PC-9 (cell line): ENCODE measurements around the gene STAB2. TPM values are rescaled to one million over a fixed set of nuclear protein-coding genes. Genes with fewer than 3 reads are reported as not detected.

ENCODE experiments used
- BruUV-seq: library from RNA; stranded (reverse); fragments of 400-500 nt; replicated peaks from 2 replicates; lab custom pipeline; 2021; lab: Mats Ljungman, UMichigan
- CTCF ChIA-PET: fragments of 300-600 bp; sonication (Branson Sonifier 250); formaldehyde crosslinking; loops from one replicate; lab custom pipeline; 2022; ENCODE audit warnings: antibody characterized with exemption; lab: Charles Lee
- POLR2A ChIA-PET: fragments of 300-600 bp; sonication (Branson Sonifier 250); formaldehyde crosslinking; loops from one replicate; lab custom pipeline; 2022; ENCODE audit warnings: antibody characterized with exemption; ENCODE audit not compliant: unreplicated experiment; lab: Charles Lee
- DNase-seq, 2 experiments: peaks; one replicate each; pipeline versions ENCODE4 v3.0.0 to v3.0.0-alpha.2; 2015 to 2022; ENCODE audit warnings: mixed read lengths in 1 of 2
- H2AFZ ChIP-seq: fragments of 200-600 bp; sonication (generic); 2 replicates; pipeline ENCODE4 v1.8.1; 2017; ENCODE audit warnings: antibody characterized with exemption
- H3F3A ChIP-seq: fragments of 200-600 bp; sonication (generic); 2 replicates; pipeline ENCODE4 v1.8.1; 2017; ENCODE audit warnings: antibody characterized with exemption, mild to moderate bottlenecking, low read depth; ENCODE audit not compliant: insufficient read depth
- H3K27ac ChIP-seq: fragments of 200-600 bp; sonication (generic); 2 replicates; pipeline ENCODE4 v1.6.1; 2016; ENCODE audit warnings: mixed run types
- H3K27me3 ChIP-seq: fragments of 200-600 bp; sonication (generic); 2 replicates; pipeline ENCODE4 v1.6.1; 2016; ENCODE audit warnings: low read depth, mixed run types; ENCODE audit not compliant: insufficient read depth
- H3K36me3 ChIP-seq: fragments of 200-600 bp; sonication (generic); 2 replicates; pipeline ENCODE4 v1.6.1; 2016; ENCODE audit warnings: low read depth, mixed run types
- H3K4me1 ChIP-seq: fragments of 200-600 bp; sonication (generic); replicated peaks from 2 replicates; pipeline ENCODE4 v1.6.1; 2016; ENCODE audit warnings: mixed run types; ENCODE audit not compliant: insufficient read depth
- H3K4me2 ChIP-seq: fragments of 200-600 bp; sonication (generic); 2 replicates; pipeline ENCODE4 v1.6.1; 2017; ENCODE audit warnings: mixed run types
- H3K4me3 ChIP-seq: fragments of 200-600 bp; sonication (generic); 2 replicates; pipeline ENCODE4 v1.6.1; 2016; ENCODE audit warnings: mixed run types
- H3K79me2 ChIP-seq: fragments of 200-600 bp; sonication (generic); 2 replicates; pipeline ENCODE4 v1.6.1; 2017; ENCODE audit warnings: low read depth, mixed run types
- H3K9me2 ChIP-seq: fragments of 200-600 bp; sonication (generic); 2 replicates; pipeline ENCODE4 v1.8.1; 2017; ENCODE audit warnings: mild to moderate bottlenecking; ENCODE audit not compliant: insufficient read depth
- H3K9me3 ChIP-seq: fragments of 200-600 bp; sonication (generic); 2 replicates; pipeline ENCODE4 v1.8.1; 2016; ENCODE audit warnings: low read depth; ENCODE audit not compliant: insufficient read depth
- H4K20me1 ChIP-seq: fragments of 200-600 bp; sonication (generic); 2 replicates; pipeline ENCODE4 v1.8.1; 2017; ENCODE audit not compliant: insufficient read depth
- EZH2 ChIP-seq: fragments of 200-600 bp; sonication (generic); IDR thresholded peaks from 2 replicates; pipeline ENCODE4 v1.8.0; 2017; ENCODE audit warnings: antibody characterized with exemption, low read depth
- intact Hi-C: fragments of 100-400 bp; cut with micrococcal nuclease; formaldehyde crosslinking; loops from one replicate; pipeline ENCODE4 v1.10.0; 2022; ENCODE audit not compliant: unreplicated experiment
- total RNA-seq: library from RNA; stranded (reverse); gene quantifications from 2 replicates; pipeline ENCODE4 v1.2.3, GENCODE V29; 2021
- TF ChIP-seq, protein P1 (sequence below): fragments of 200-600 bp; sonication (generic); conservative IDR thresholded peaks from 2 replicates; pipeline ENCODE4 v1.6.1; 2017; ENCODE audit warnings: mixed run types, antibody characterized with exemption, mild to moderate bottlenecking, moderate library complexity

STAB2 gene
- total RNA-seq, 1 experiment from 2014 or later, result not detected

- TF ChIP-seq, protein P1, sequence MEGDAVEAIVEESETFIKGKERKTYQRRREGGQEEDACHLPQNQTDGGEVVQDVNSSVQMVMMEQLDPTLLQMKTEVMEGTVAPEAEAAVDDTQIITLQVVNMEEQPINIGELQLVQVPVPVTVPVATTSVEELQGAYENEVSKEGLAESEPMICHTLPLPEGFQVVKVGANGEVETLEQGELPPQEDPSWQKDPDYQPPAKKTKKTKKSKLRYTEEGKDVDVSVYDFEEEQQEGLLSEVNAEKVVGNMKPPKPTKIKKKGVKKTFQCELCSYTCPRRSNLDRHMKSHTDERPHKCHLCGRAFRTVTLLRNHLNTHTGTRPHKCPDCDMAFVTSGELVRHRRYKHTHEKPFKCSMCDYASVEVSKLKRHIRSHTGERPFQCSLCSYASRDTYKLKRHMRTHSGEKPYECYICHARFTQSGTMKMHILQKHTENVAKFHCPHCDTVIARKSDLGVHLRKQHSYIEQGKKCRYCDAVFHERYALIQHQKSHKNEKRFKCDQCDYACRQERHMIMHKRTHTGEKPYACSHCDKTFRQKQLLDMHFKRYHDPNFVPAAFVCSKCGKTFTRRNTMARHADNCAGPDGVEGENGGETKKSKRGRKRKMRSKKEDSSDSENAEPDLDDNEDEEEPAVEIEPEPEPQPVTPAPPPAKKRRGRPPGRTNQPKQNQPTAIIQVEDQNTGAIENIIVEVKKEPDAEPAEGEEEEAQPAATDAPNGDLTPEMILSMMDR, result no peak
- TF ChIP-seq EZH2, result no peak
- ChIA-PET CTCF (no interaction called here), POLR2A (interaction anchor here (0.8 kb wide), 1 partner anchor 160 kb away, joined by 3 read pairs; no protein-coding TSS in a partner anchor)
- H2AFZ ChIP-seq, result no peak overlapping the region
- H3K36me3 ChIP-seq, result no peaks in the 10 kb centered on the region; the same call in 1 of the 2 replicates
- H3K27ac ChIP-seq, result no peak overlapping the region
- H3K27me3 ChIP-seq, result no peaks in the 10 kb centered on the region
- intact Hi-C loops, result no loop called here
- H3F3A ChIP-seq, result peaks cover 8% of the 10 kb centered on the region; the same call in 1 of the 2 replicates
- no peak for DNase-seq
- H3K4me3 ChIP-seq, result no peak overlapping the region
- H3K79me2 ChIP-seq, result no peaks in the 10 kb centered on the region
- no peak overlapping the region for H3K4me2 ChIP-seq
- no peaks in the 10 kb centered on the region for H3K9me2 ChIP-seq
- H4K20me1 ChIP-seq, result no peaks in the 10 kb centered on the region
- no peaks in the 10 kb centered on the region for H3K9me3 ChIP-seq
- BruUV-seq, result no TSS peak
- H3K4me1 ChIP-seq, result no peaks in the 10 kb centered on the region
Observed at GRCh38 chr12:103769240-103769945, 182.3 kb downstream of the STAB2 start.

- Histone ChIP-seq H3K79me2 (no peaks in the 10 kb centered on the region), H3K4me1 (no peaks in the 10 kb centered on the region), H4K20me1 (no peaks in the 10 kb centered on the region), H3K9me3 (no peaks in the 10 kb centered on the region), H2AFZ (no peak overlapping the region), H3F3A (peaks cover 8% of the 10 kb centered on the region; the same call in 1 of the 2 replicates), H3K27me3 (no peaks in the 10 kb centered on the region), H3K9me2 (no peaks in the 10 kb centered on the region), H3K4me2 (no peak overlapping the region), H3K36me3 (no peaks in the 10 kb centered on the region; the same call in 1 of the 2 replicates), H3K27ac (no peak overlapping the region), H3K4me3 (no peak overlapping the region)
- TF ChIP-seq EZH2, result no peak
- TF ChIP-seq, protein P1, result peak; percentile 73
- ChIA-PET CTCF (no interaction called here), POLR2A (no interaction called here)
- peak in 1 of 2 experiments; percentile 49 for DNase-seq
- BruUV-seq, result no TSS peak
- intact Hi-C loops, result loop anchor here (1.0 to 10.0 kb wide), 3 partner anchors 99 to 353 kb away; partner anchors contain the start of gene HSP90B1
Observed at GRCh38 chr12:103771466-103771865, 184.4 kb downstream of the STAB2 start.

GRCh38 chr12:103772367-103773108 is 185.5 kb downstream of the STAB2 start:
- TF ChIP-seq EZH2, result no peak
- TF ChIP-seq, protein P1, result no peak
- ChIA-PET POLR2A (no interaction called here), CTCF (interaction anchor here (0.5 kb wide), 2 partner anchors 98 to 820 kb away, joined by 3 to 7 read pairs; no protein-coding TSS in a partner anchor)
- Histone ChIP-seq H3K9me3 (no peaks in the 10 kb centered on the region), H4K20me1 (no peaks in the 10 kb centered on the region), H3K27ac (no peak overlapping the region), H3F3A (peaks cover 8% of the 10 kb centered on the region; the same call in 1 of the 2 replicates), H2AFZ (no peak overlapping the region), H3K4me2 (no peak overlapping the region), H3K36me3 (peaks cover 8% of the 10 kb centered on the region), H3K27me3 (no peaks in the 10 kb centered on the region), H3K9me2 (no peaks in the 10 kb centered on the region), H3K79me2 (no peaks in the 10 kb centered on the region), H3K4me1 (no peaks in the 10 kb centered on the region), H3K4me3 (no peak overlapping the region)
- DNase-seq, result no peak
- BruUV-seq, result no TSS peak
- intact Hi-C loops, result loop anchor here (5.0 to 10.0 kb wide), 2 partner anchors 160 to 352 kb away; partner anchors contain the start of gene HSP90B1
